ENCODE measurements around the gene KANK2. TPM values are rescaled to one million over a fixed set of nuclear protein-coding genes. Genes with fewer than 3 reads are reported as not detected.

KANK2 gene
- total and polyA plus RNA-seq, 2 of the 13 experiments (the other 11 are each of a cell fraction or from before 2014, with no cell fraction given), result 5.7 to 12.9 TPM

DNA sequence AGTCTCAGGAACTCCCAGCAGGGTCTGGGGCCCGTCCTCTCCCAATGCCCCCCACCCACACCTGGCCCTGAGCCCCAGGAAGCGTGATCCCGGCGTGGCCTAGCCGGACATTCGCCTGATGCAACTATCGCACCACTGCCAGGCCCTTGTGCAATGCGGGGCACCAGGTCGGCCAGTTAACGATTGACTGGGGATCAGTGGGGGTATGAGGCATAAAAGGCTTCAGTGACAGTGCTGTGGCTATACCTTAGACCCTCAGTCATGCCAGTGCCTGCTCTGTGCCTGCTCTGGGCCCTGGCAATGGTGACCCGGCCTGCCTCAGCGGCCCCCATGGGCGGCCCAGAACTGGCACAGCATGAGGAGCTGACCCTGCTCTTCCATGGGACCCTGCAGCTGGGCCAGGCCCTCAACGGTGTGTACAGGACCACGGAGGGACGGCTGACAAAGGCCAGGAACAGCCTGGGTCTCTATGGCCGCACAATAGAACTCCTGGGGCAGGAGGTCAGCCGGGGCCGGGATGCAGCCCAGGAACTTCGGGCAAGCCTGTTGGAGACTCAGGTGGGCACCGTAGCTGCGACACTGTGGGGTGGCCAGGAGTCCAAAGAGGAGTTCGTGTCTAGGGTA lies 42.1 kb upstream of the KANK2 start, which contains the start of gene ANGPTL8 (continued):
- TF ChIP-seq ZFY (CRISPR knock-in tag; IDR thresholded peaks at IDR 0.05) (peak; percentile 92), HOXA9 (CRISPR knock-in tag; IDR thresholded peaks at IDR 0.05; ENCODE audit: borderline replicate concordance) (no peak; the same call in 1 of the 2 replicates), ZNF792 (CRISPR knock-in tag; IDR thresholded peaks at IDR 0.05) (peak; percentile 93; the same call in 1 of the 2 replicates), FOSL2 (CRISPR knock-in tag; IDR thresholded peaks at IDR 0.05) (peak; percentile 88), SAP130 (CRISPR knock-in tag; IDR thresholded peaks at IDR 0.05; ENCODE audit: low read depth) (peak; percentile 97), SALL2 (CRISPR knock-in tag; IDR thresholded peaks at IDR 0.05) (no peak; the same call in 1 of the 2 replicates), SIN3A (IDR thresholded peaks at IDR 0.05; ENCODE audit: borderline replicate concordance, low read depth, low read length) (peak; percentile 50; the same call in 1 of the 2 replicates), HNRNPK (IDR thresholded peaks at IDR 0.05; ENCODE audit: low read depth, low read length, poor library complexity, severe bottlenecking) (no peak), ZNF138 (CRISPR knock-in tag; IDR thresholded peaks at IDR 0.05; ENCODE audit: low read depth) (0 out of 2 replicates have a peak, but pooled peaks have one; percentile 45), CEBPG (CRISPR knock-in tag; IDR thresholded peaks at IDR 0.05) (peak; percentile 100), JDP2 (CRISPR knock-in tag; IDR thresholded peaks at IDR 0.05; ENCODE audit: borderline replicate concordance) (no peak; the same call in 1 of the 2 replicates), MLLT10 (CRISPR knock-in tag; IDR thresholded peaks at IDR 0.05) (no peak), ZNF766 (CRISPR knock-in tag; IDR thresholded peaks at IDR 0.05; ENCODE audit: borderline replicate concordance) (peak; percentile 56; the same call in 1 of the 2 replicates), MXI1 (IDR thresholded peaks at IDR 0.05; ENCODE audit: borderline replicate concordance, low read depth, low read length) (peak; percentile 70; the same call in 2 of the 3 replicates), CREM (IDR thresholded peaks at IDR 0.05) (peak; percentile 73; the same call in 1 of the 2 replicates), CREM (CRISPR knock-in tag; IDR thresholded peaks at IDR 0.05) (no peak), ZNF775 (CRISPR knock-in tag; IDR thresholded peaks at IDR 0.05; ENCODE audit: borderline replicate concordance) (no peak), ZBTB38 (CRISPR knock-in tag; IDR thresholded peaks at IDR 0.05) (peak; percentile 80; the same call in 1 of the 2 replicates), ATAD3A (CRISPR knock-in tag; IDR thresholded peaks at IDR 0.05) (no peak), ZNF205 (CRISPR knock-in tag; IDR thresholded peaks at IDR 0.05) (peak; percentile 59; the same call in 1 of the 2 replicates), CCAR2 (optimal IDR thresholded peaks at IDR 0.05; ENCODE audit: low read depth, low read length) (peak; percentile 43), THAP11 (CRISPR knock-in tag; IDR thresholded peaks at IDR 0.05) (peak; percentile 86), ZFYVE20 (CRISPR knock-in tag; IDR thresholded peaks at IDR 0.05; ENCODE audit: borderline replicate concordance, low read depth) (no peak), ZNF12 (CRISPR knock-in tag; IDR thresholded peaks at IDR 0.05) (peak; percentile 91), GZF1 (CRISPR knock-in tag; IDR thresholded peaks at IDR 0.05) (no peak; the same call in 1 of the 2 replicates)
- TF ChIP-seq, protein P1, sequence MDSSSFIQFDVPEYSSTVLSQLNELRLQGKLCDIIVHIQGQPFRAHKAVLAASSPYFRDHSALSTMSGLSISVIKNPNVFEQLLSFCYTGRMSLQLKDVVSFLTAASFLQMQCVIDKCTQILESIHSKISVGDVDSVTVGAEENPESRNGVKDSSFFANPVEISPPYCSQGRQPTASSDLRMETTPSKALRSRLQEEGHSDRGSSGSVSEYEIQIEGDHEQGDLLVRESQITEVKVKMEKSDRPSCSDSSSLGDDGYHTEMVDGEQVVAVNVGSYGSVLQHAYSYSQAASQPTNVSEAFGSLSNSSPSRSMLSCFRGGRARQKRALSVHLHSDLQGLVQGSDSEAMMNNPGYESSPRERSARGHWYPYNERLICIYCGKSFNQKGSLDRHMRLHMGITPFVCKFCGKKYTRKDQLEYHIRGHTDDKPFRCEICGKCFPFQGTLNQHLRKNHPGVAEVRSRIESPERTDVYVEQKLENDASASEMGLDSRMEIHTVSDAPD (CRISPR knock-in tag; IDR thresholded peaks at IDR 0.05), result peak; percentile 93
- TF ChIP-seq, protein P2, sequence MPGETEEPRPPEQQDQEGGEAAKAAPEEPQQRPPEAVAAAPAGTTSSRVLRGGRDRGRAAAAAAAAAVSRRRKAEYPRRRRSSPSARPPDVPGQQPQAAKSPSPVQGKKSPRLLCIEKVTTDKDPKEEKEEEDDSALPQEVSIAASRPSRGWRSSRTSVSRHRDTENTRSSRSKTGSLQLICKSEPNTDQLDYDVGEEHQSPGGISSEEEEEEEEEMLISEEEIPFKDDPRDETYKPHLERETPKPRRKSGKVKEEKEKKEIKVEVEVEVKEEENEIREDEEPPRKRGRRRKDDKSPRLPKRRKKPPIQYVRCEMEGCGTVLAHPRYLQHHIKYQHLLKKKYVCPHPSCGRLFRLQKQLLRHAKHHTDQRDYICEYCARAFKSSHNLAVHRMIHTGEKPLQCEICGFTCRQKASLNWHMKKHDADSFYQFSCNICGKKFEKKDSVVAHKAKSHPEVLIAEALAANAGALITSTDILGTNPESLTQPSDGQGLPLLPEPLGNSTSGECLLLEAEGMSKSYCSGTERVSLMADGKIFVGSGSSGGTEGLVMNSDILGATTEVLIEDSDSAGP (CRISPR knock-in tag; IDR thresholded peaks at IDR 0.05; ENCODE audit: borderline replicate concordance), result peak; percentile 89
- TF ChIP-seq, protein P3, sequence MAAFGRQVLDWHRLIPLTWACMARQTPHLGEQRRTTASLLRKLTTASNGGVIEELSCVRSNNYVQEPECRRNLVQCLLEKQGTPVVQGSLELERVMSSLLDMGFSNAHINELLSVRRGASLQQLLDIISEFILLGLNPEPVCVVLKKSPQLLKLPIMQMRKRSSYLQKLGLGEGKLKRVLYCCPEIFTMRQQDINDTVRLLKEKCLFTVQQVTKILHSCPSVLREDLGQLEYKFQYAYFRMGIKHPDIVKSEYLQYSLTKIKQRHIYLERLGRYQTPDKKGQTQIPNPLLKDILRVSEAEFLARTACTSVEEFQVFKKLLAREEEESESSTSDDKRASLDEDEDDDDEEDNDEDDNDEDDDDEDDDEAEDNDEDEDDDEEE (CRISPR knock-in tag; IDR thresholded peaks at IDR 0.05), result 0 out of 2 replicates have a peak, but pooled peaks have one; percentile 8

All from HepG2 (cell line).